Measurements from ENCODE around the gene SEC61A2.

DNA sequence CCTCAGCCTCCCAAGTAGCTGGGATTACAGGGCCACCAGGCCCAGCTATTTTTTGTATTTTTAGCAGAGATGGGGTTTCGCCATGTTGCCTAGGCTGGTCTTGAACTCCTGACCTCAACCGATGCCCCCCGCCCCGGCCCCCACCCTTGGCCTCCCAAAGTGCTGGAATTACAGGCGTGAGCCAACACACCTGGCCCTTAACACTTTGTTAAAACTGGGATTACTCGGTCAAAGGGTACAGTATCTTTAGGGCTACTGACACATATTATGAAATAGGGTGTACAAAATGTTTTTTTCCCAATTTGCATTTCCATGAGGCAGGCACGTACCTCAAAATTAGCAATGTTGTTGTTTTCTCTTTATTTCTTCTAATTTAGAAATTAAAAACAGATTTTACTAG is 54.7 kb downstream of the SEC61A2 start:
- no peak for TF ChIP-seq CTCF (IDR thresholded peaks at IDR 0.05; ENCODE audit: low read depth, low read length, poor library complexity, severe bottlenecking)
- no peak for TF ChIP-seq EZH2phosphoT487 (IDR thresholded peaks at IDR 0.05; ENCODE audit: borderline replicate concordance, low read length)

Data from DOHH2 (cell line).